ENCODE results near the gene AK4.

AK4 gene

DNA sequence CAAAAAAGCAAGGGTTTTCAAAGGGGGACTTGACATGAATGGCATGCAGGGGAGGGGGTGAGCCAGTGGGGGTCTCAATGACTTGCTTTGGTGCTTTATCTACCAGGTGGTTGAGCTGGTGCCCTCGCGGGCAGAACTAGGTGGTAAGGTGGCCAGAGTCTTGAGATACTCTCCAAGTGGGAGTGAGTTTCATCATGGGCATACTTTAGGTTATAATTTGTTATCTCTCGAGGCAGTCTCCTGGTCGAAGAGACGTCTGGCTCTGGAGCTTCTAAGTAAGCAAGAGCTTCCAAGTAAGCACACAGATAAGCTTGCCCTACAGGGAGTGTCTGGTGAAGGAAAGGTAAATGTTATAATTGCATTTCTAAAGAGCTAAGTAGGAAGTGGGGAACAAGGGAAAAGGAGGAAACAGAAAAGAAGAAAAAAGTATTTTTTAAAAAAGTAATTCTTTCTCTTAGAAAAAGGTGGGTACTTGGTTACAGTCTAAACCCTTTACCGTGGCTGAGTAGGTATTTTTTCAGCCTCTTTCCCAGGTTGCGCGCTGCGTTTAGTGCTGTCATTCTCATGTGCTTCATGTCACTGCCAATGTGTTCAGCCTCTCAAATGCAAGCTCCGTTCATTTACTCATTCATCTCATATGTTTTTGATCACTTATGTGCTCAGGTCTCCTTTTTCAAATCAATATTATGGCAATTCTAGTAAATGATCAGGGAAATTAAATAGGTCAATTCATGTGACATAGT, 129.8 kb downstream of the AK4 start:
- no peak for DNase-seq
- no peaks in the 10 kb centered on the region for H3K27me3 ChIP-seq (replicated peaks)
- H3K36me3 ChIP-seq (replicated peaks): no peaks in the 10 kb centered on the region
- in situ Hi-C loops (cut with HindIII; ENCODE audit: low pct_ligation_motif_present, low sequenced_read_pairs): no loop called here
- TF ChIP-seq CTCF (IDR thresholded peaks at IDR 0.05; ENCODE audit: low read depth, low read length, missing control alignments): no peak
- H3K4me3 ChIP-seq (ENCODE audit: low read depth, low read length): no peak overlapping the region
- H3K27ac ChIP-seq: no peak overlapping the region

DNA sequence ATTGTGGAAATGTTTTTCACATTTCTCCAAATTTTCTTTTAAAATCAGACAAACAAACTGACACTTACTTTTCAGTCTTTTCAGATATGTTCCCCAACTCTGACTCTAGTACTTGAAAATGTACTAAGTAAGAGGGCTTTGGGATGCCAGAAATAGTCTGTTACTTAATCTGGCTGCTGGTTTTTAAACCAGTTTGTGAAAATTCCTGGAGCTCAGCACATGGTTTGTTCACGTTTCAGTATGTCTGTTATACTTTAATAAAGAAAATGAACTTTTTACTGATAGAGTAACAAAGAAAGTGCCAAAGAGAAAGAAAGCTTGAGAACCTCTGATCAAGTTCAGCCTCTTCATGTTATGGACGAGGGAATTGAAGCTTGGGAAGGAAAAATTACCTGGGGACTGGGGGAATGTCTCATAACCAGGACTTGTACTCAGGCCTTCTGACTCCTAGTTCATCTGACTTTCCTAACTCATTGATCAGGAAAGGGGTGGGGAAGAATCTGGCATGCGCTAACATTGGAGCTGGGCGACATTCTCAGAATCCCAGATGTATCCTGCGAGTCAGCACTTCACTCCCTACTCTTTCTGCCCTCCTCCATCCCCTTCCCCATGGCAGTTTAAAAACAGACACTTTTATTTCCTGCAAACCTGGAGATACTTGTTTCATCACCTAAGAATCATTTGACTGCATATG, 130.5 kb downstream of the AK4 start:
- in situ Hi-C loops (cut with HindIII; ENCODE audit: low pct_ligation_motif_present, low sequenced_read_pairs): no loop called here
- Histone ChIP-seq H3K27ac (no peak overlapping the region), H3K4me3 (ENCODE audit: low read depth, low read length) (no peak overlapping the region), H3K27me3 (replicated peaks) (no peaks in the 10 kb centered on the region), H3K36me3 (replicated peaks) (no peaks in the 10 kb centered on the region)
- no peak for DNase-seq
- no peak for TF ChIP-seq CTCF (IDR thresholded peaks at IDR 0.05; ENCODE audit: low read depth, low read length, missing control alignments)

GRCh38 chr1:65279070-65279779, 131.2 kb downstream of the AK4 start:
- H3K36me3 ChIP-seq (replicated peaks): no peaks in the 10 kb centered on the region
- in situ Hi-C loops (cut with HindIII; ENCODE audit: low pct_ligation_motif_present, low sequenced_read_pairs): no loop called here
- no peak for TF ChIP-seq CTCF (IDR thresholded peaks at IDR 0.05; ENCODE audit: low read depth, low read length, missing control alignments)
- no peak for DNase-seq
- no peak overlapping the region for H3K4me3 ChIP-seq (ENCODE audit: low read depth, low read length)
- no peaks in the 10 kb centered on the region for H3K27me3 ChIP-seq (replicated peaks)
- H3K27ac ChIP-seq: no peak overlapping the region
